Mesendoderm (in vitro differentiated cells): ENCODE data around the gene PIPOX.

ENCODE experiments used
- DNase-seq: peaks from one replicate; pipeline ENCODE4 v3.0.0; 2013
- H2AK5ac ChIP-seq: 2 replicates; pipeline ENCODE4 v1.6.1; 2013; ENCODE audit warnings: low read length, inconsistent platforms
- H2BK120ac ChIP-seq: 2 replicates; pipeline ENCODE4 v1.6.1; 2013; ENCODE audit warnings: low read depth, mild to moderate bottlenecking, low read length, moderate library complexity, mixed read lengths
- H2BK15ac ChIP-seq: replicated peaks from 2 replicates; pipeline ENCODE4 v1.6.1; 2013; ENCODE audit warnings: low read depth, mild to moderate bottlenecking, moderate library complexity
- H2BK5ac ChIP-seq: 2 replicates; pipeline ENCODE4 v1.6.1; 2013; ENCODE audit warnings: low read length, inconsistent platforms
- H3K18ac ChIP-seq: 2 replicates; pipeline ENCODE4 v1.6.1; 2013; ENCODE audit warnings: mild to moderate bottlenecking, low read length, mixed read lengths
- H3K23ac ChIP-seq: one replicate; pipeline ENCODE4 v1.6.1; 2013; ENCODE audit warnings: low read length
- H3K27ac ChIP-seq: 2 replicates; pipeline ENCODE4 v1.5.1; 2013; ENCODE audit warnings: low read depth, mild to moderate bottlenecking, inconsistent platforms, low read length, moderate library complexity
- H3K27me3 ChIP-seq: 2 replicates; pipeline ENCODE4 v1.6.1; 2013; ENCODE audit warnings: low read length, control low read depth, mild to moderate bottlenecking, inconsistent platforms; ENCODE audit not compliant: insufficient read depth, poor library complexity
- H3K36me3 ChIP-seq: 2 replicates; pipeline ENCODE4 v1.6.1; 2013; ENCODE audit warnings: low read length, inconsistent platforms; ENCODE audit not compliant: control insufficient read depth, insufficient read depth
- H3K4ac ChIP-seq: one replicate; pipeline ENCODE4 v1.6.1; 2013; ENCODE audit warnings: low read depth, mild to moderate bottlenecking, low read length, moderate library complexity
- H3K4me1 ChIP-seq: 2 replicates; pipeline ENCODE4 v1.6.1; 2013; ENCODE audit warnings: low read depth, low read length, inconsistent platforms; ENCODE audit not compliant: control insufficient read depth
- H3K4me2 ChIP-seq: 2 replicates; pipeline ENCODE4 v1.6.1; 2013; ENCODE audit warnings: low read length
- H3K4me3 ChIP-seq: 2 replicates; pipeline ENCODE4 v1.5.1; 2013; ENCODE audit warnings: mild to moderate bottlenecking, low read length
- H3K56ac ChIP-seq: one replicate; pipeline ENCODE4 v1.6.1; 2013; ENCODE audit warnings: low read length
- H3K79me1 ChIP-seq: 2 replicates; pipeline ENCODE4 v1.6.1; 2013; ENCODE audit warnings: low read length, inconsistent platforms
- H3K79me2 ChIP-seq: 2 replicates; pipeline ENCODE4 v1.6.1; 2013; ENCODE audit warnings: mild to moderate bottlenecking, low read length; ENCODE audit not compliant: control insufficient read depth, insufficient read depth
- H3K9ac ChIP-seq: 2 replicates; pipeline ENCODE4 v1.6.1; 2013; ENCODE audit warnings: low read length, inconsistent platforms
- H4K5ac ChIP-seq: one replicate; pipeline ENCODE4 v1.6.1; 2013; ENCODE audit warnings: low read length
- H4K8ac ChIP-seq: one replicate; pipeline ENCODE4 v1.6.1; 2013; ENCODE audit warnings: low read depth, mild to moderate bottlenecking, control low read depth, low read length, moderate library complexity
- WGBS: extraction: QIAGEN DNeasy Blood & Tissue Kit; methylation state at CpG from one replicate; pipeline ENCODE4 v1.1.7; 2013; ENCODE audit warnings: low lambda C conversion rate, missing lambda C conversion rate; ENCODE audit not compliant: insufficient coverage; ENCODE audit errors: extremely low coverage; 5-methylcytosine and 5-hydroxymethylcytosine counted together

PIPOX gene

DNA sequence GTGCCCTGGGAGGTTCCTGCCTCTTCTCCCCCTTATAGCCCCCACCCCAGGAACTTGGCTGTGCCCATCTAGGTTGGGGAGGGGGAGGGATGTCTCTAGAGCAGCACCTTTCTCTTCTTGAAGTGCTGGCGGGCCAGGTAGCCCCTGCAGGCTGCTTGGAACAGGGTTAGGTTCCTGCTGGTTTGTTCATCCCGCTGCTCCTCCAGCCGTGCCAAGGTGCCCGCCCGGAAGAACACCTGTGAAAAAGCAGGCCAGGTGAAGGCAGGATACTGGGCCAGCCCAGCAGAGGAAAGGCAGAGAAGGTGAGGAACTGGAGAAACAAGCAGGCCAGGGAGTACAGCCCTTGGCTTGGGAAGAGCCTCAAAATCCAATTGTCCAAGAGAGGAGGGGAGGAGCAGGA lies 56.6 kb downstream of the PIPOX start:
- Histone ChIP-seq H2BK15ac (no peak overlapping the region), H4K5ac (no peak overlapping the region), H3K4me2 (no peak overlapping the region), H3K9ac (peak overlapping the region; percentile 10), H3K4me3 (no peak overlapping the region), H3K23ac (no peak overlapping the region), H4K8ac (no peak overlapping the region), H3K56ac (no peak overlapping the region), H3K4ac (no peak overlapping the region), H2BK5ac (peak overlapping the region; percentile 31), H3K79me1 (no peaks in the 10 kb centered on the region), H3K79me2 (no peaks in the 10 kb centered on the region), H3K27ac (no peak overlapping the region), H3K27me3 (no peaks in the 10 kb centered on the region), H2AK5ac (no peak overlapping the region), H2BK120ac (no peak overlapping the region), H3K18ac (peak overlapping the region; percentile 1), H3K4me1 (peaks cover 10% of the 10 kb centered on the region), H3K36me3 (no peaks in the 10 kb centered on the region)
- peak; percentile 9 for DNase-seq
- no CpG with 5 or more reads among the region's 5 CpGs for WGBS

DNA sequence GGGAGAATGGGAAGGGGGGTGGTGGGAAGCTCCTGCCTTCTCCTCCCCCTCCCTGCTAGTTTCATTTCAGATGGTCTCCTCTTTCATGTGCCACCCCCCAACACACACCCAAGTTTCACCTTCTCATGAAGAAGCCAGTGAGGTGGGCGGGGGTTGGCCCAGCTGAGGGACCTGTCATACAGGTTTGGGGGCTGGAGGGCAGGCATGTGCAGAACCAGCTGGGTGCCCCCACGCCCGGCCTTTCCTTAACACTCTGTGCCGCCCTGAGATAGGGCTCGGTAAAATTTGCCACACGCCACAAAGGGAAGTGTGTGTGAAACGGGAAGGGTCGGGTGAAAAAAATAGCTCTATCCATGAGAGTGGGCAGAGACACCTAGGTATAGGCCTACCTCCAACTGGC lies 57.4 kb downstream of the PIPOX start:
- Histone ChIP-seq H3K9ac (no peak overlapping the region), H3K4me3 (no peak overlapping the region), H3K4ac (no peak overlapping the region), H2BK15ac (no peak overlapping the region), H3K56ac (no peak overlapping the region), H4K8ac (no peak overlapping the region), H2BK5ac (no peak overlapping the region), H3K18ac (no peak overlapping the region), H3K23ac (no peak overlapping the region), H2AK5ac (no peak overlapping the region), H3K36me3 (no peaks in the 10 kb centered on the region), H2BK120ac (no peak overlapping the region), H4K5ac (no peak overlapping the region), H3K79me1 (no peaks in the 10 kb centered on the region), H3K4me1 (peaks cover 10% of the 10 kb centered on the region), H3K4me2 (no peak overlapping the region), H3K27ac (no peak overlapping the region), H3K27me3 (no peaks in the 10 kb centered on the region), H3K79me2 (no peaks in the 10 kb centered on the region)
- DNase-seq: no peak
- no CpG with 5 or more reads among the region's 8 CpGs for WGBS

DNA sequence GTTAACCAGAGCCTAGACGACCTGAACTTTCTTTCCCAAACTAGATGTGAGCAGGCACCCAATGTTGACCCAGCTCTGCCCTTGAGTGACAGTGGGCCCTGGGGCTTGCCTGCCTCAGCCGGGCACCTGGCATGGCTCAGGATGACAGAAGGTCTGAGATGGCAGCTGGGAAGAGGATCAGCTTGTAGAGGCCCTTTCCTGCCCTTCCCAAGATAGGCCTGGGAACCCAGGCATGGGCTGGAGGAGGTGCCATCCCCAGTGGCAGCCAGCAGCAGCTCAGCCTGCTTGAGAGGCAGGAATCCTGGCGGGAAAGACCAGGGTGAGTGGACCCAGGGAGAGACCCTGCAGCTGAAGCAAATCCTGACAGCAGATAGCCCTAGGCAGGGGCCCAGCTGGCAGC lies 59.1 kb downstream of the PIPOX start:
- Histone ChIP-seq H2BK5ac (no peak overlapping the region), H2BK120ac (no peak overlapping the region), H3K4me2 (no peak overlapping the region), H4K5ac (no peak overlapping the region), H3K4me3 (no peak overlapping the region), H3K18ac (no peak overlapping the region), H3K9ac (no peak overlapping the region), H3K4me1 (peaks cover 10% of the 10 kb centered on the region), H3K27ac (no peak overlapping the region), H3K56ac (no peak overlapping the region), H3K79me2 (no peaks in the 10 kb centered on the region), H4K8ac (no peak overlapping the region), H3K36me3 (no peaks in the 10 kb centered on the region), H2AK5ac (no peak overlapping the region), H3K4ac (no peak overlapping the region), H3K27me3 (no peaks in the 10 kb centered on the region), H3K23ac (no peak overlapping the region), H3K79me1 (no peaks in the 10 kb centered on the region), H2BK15ac (no peak overlapping the region)
- no peak for DNase-seq
- WGBS: no CpG with 5 or more reads among the region's 3 CpGs

DNA sequence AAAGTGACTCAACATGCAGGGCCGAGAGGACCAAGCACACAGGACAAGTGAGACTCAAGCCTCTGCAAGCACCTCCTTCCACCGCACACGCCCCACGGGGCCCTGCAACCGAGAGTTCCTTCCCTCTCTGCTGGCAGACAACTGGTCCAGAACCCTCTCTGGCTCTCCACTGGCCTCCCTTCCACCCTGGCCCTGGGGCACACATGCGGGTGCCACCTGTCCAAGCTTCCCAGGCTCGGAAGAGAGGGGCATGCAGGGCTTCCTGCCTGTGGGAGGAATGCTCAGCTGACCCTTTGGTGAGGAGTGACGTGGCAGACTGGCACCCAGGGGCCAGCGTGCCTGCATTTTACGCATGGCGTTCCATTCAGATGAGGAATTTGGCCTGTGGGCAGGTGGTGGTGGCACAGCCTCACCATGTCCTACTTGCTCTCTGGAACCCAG lies 59.8 kb downstream of the PIPOX start:
- no peak for DNase-seq
- no peak overlapping the region for H3K4me3 ChIP-seq
- H3K4ac ChIP-seq: no peak overlapping the region
- no peak overlapping the region for H3K4me2 ChIP-seq
- no peak overlapping the region for H3K23ac ChIP-seq
- H3K4me1 ChIP-seq: peaks cover 10% of the 10 kb centered on the region
- H3K56ac ChIP-seq: peak overlapping the region; percentile 1
- no peaks in the 10 kb centered on the region for H3K79me1 ChIP-seq
- no peak overlapping the region for H3K18ac ChIP-seq
- no peaks in the 10 kb centered on the region for H3K27me3 ChIP-seq
- H3K27ac ChIP-seq: no peak overlapping the region
- no peak overlapping the region for H4K5ac ChIP-seq
- H2BK5ac ChIP-seq: no peak overlapping the region
- H3K36me3 ChIP-seq: no peaks in the 10 kb centered on the region
- no peak overlapping the region for H2BK15ac ChIP-seq
- H2BK120ac ChIP-seq: no peak overlapping the region
- H2AK5ac ChIP-seq: no peak overlapping the region
- no peaks in the 10 kb centered on the region for H3K79me2 ChIP-seq
- no peak overlapping the region for H4K8ac ChIP-seq
- H3K9ac ChIP-seq: no peak overlapping the region
- no CpG with 5 or more reads among the region's 11 CpGs for WGBS

DNA sequence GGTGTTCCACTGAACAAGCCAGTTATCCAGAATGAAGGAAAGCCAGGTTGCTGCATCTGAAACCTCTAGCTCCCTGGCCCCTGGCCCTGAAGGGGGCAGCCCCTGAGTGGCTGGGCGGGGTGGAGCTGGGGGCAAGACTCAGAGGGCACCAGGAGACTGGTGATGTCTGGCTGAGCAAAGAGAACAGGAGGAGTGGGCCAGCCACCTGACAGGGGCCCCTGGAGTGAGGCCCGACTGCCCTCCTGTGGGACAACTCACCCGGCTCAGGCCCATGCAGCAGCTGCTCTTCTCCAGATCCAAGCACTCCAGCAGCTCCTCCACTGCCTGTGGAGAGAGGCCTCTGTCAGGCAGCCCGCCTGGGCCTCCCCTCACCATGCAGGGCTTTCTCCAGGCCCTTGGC lies 60.4 kb downstream of the PIPOX start:
- Histone ChIP-seq H2BK5ac (no peak overlapping the region), H3K4me1 (peaks cover 10% of the 10 kb centered on the region), H3K56ac (no peak overlapping the region), H4K5ac (no peak overlapping the region), H3K23ac (no peak overlapping the region), H2BK120ac (no peak overlapping the region), H2BK15ac (no peak overlapping the region), H3K4ac (no peak overlapping the region), H3K27me3 (no peaks in the 10 kb centered on the region), H3K79me2 (no peaks in the 10 kb centered on the region), H3K18ac (no peak overlapping the region), H3K27ac (no peak overlapping the region), H3K79me1 (no peaks in the 10 kb centered on the region), H3K4me3 (no peak overlapping the region), H4K8ac (no peak overlapping the region), H3K36me3 (no peaks in the 10 kb centered on the region), H3K9ac (no peak overlapping the region), H2AK5ac (no peak overlapping the region), H3K4me2 (no peak overlapping the region)
- no peak for DNase-seq
- no CpG with 5 or more reads among the region's 4 CpGs for WGBS
